ENCODE data around the gene CEACAM21. TPM values are rescaled to one million over a fixed set of nuclear protein-coding genes. Genes with fewer than 3 reads are reported as not detected.
A peak's percentile ranks its signal among the peaks of the same experiment; 100 is the strongest.

The CEACAM21 gene
- total and polyA plus RNA-seq, 2 experiments from 2014 or later: 2.2 to 2.8 TPM

GRCh38 chr19:41545547-41545946 is 30.4 kb upstream of the CEACAM21 start:
- no peaks in the 10 kb centered on the region for H3K27me3 ChIP-seq
- no peaks in the 10 kb centered on the region for H3K36me3 ChIP-seq
- no peak for DNase-seq (ENCODE audit: low read depth in 1 of 2, low spot score in 1 of 2)
- no peak for TF ChIP-seq CTCF (IDR thresholded peaks at IDR 0.05; ENCODE audit: low read depth, low read length)
- no peaks in the 10 kb centered on the region for H3K9me3 ChIP-seq (ENCODE audit: low read depth)
- H3K4me1 ChIP-seq (ENCODE audit: low read depth): no peaks in the 10 kb centered on the region
- no peak overlapping the region for H3K27ac ChIP-seq
- H3K4me3 ChIP-seq: no peak overlapping the region

GRCh38 chr19:41546386-41546789 is 29.6 kb upstream of the CEACAM21 start:
- Histone ChIP-seq H3K36me3 (no peaks in the 10 kb centered on the region), H3K4me3 (no peak overlapping the region), H3K9me3 (ENCODE audit: low read depth) (no peaks in the 10 kb centered on the region), H3K4me1 (ENCODE audit: low read depth) (no peaks in the 10 kb centered on the region), H3K27me3 (no peaks in the 10 kb centered on the region), H3K27ac (no peak overlapping the region)
- no peak for DNase-seq (ENCODE audit: low read depth in 1 of 2, low spot score in 1 of 2)
- TF ChIP-seq CTCF (IDR thresholded peaks at IDR 0.05; ENCODE audit: low read depth, low read length): no peak

GRCh38 chr19:41546961-41547360 is 29.0 kb upstream of the CEACAM21 start:
- Histone ChIP-seq H3K27ac (no peak overlapping the region), H3K9me3 (ENCODE audit: low read depth) (no peaks in the 10 kb centered on the region), H3K27me3 (no peaks in the 10 kb centered on the region), H3K4me3 (no peak overlapping the region), H3K36me3 (no peaks in the 10 kb centered on the region), H3K4me1 (ENCODE audit: low read depth) (no peaks in the 10 kb centered on the region)
- DNase-seq (ENCODE audit: low read depth in 1 of 2, low spot score in 1 of 2): no peak
- no peak for TF ChIP-seq CTCF (IDR thresholded peaks at IDR 0.05; ENCODE audit: low read depth, low read length)

GRCh38 chr19:41547569-41547968 is 28.4 kb upstream of the CEACAM21 start:
- Histone ChIP-seq H3K4me1 (ENCODE audit: low read depth) (no peaks in the 10 kb centered on the region), H3K27me3 (no peaks in the 10 kb centered on the region), H3K27ac (no peak overlapping the region), H3K36me3 (no peaks in the 10 kb centered on the region), H3K4me3 (no peak overlapping the region), H3K9me3 (ENCODE audit: low read depth) (no peaks in the 10 kb centered on the region)
- no peak for TF ChIP-seq CTCF (IDR thresholded peaks at IDR 0.05; ENCODE audit: low read depth, low read length)
- no peak for DNase-seq (ENCODE audit: low read depth in 1 of 2, low spot score in 1 of 2)

GRCh38 chr19:41548047-41548446 is 27.9 kb upstream of the CEACAM21 start:
- Histone ChIP-seq H3K36me3 (no peaks in the 10 kb centered on the region), H3K27ac (peak overlapping the region; percentile 59), H3K27me3 (no peaks in the 10 kb centered on the region), H3K4me1 (ENCODE audit: low read depth) (no peaks in the 10 kb centered on the region), H3K4me3 (no peak overlapping the region), H3K9me3 (ENCODE audit: low read depth) (no peaks in the 10 kb centered on the region)
- DNase-seq (ENCODE audit: low read depth in 1 of 2, low spot score in 1 of 2): no peak
- no peak for TF ChIP-seq CTCF (IDR thresholded peaks at IDR 0.05; ENCODE audit: low read depth, low read length)

Measured in cardiac muscle cell (in vitro differentiated cells and primary cell).